Gastroesophageal sphincter (tissue), 2 donors: ENCODE measurements around the gene ANXA11.

ENCODE experiments used
- EP300 ChIP-seq: sonication (generic); formaldehyde crosslinking; IDR thresholded peaks from one replicate; pipeline ENCODE4 v1.6.1; 2017; ENCODE audit warnings: antibody characterized with exemption, mild to moderate bottlenecking
- POLR2A ChIP-seq, 2 donors: fragments of 450-650 bp; IDR thresholded peaks; one replicate each; pipeline ENCODE4 v1.6.1; 2017; ENCODE audit warnings: antibody characterized with exemption in 2 of 2, mild to moderate bottlenecking in 2 of 2, moderate library complexity in 1 of 2
- POLR2AphosphoS5 ChIP-seq: sonication (generic); formaldehyde crosslinking; IDR thresholded peaks from one replicate; pipeline ENCODE4 v1.6.1; 2017; ENCODE audit warnings: antibody characterized with exemption

DNA sequence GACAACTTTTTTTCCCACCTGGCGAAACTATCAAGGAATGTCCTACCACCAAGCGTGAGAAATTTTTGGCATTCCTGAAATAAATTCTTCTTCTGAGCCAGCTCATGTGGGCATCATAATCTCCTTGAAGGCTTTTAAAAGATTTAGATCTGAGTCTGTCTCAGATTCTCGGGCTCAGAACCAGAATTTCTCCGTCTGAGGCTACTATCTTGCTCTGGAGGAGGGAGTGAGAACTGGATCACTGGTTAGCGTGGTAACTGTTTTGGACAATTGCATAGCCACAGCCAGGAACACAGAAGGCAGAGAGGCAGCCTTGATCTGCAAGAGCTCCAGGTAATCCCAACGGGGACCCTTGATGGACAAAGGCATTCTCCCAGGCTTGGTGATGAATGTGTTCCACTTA is 73.8 kb downstream of the ANXA11 start:
- no peak for TF ChIP-seq POLR2AphosphoS5
- no peak for TF ChIP-seq EP300
- TF ChIP-seq POLR2A (IDR thresholded peaks at IDR 0.05), result no peak
